GM18867 (cell line): ENCODE data around the gene PRR12.

Source experiments
- ATAC-seq: cut with Tn5 transposase; IDR thresholded peaks from one replicate; pipeline ENCODE4 v1.9.1; 2021; ENCODE audit warnings: mild to moderate bottlenecking, moderate library complexity; ENCODE audit not compliant: unreplicated experiment

Gene PRR12

GRCh38 chr19:49590971-49591730 lies at the start of gene PRR12:
PRR12 (plus strand) TSS chr19:49591182; CDS start chr19:49591655, 473 bp downstream.
- no peak for ATAC-seq

GRCh38 chr19:49541914-49542313 lies 49.1 kb upstream of the PRR12 start:
- ATAC-seq: no peak

GRCh38 chr19:49542446-49542845 lies 48.5 kb upstream of the PRR12 start:
- ATAC-seq: no peak

GRCh38 chr19:49543032-49543431 lies 48.0 kb upstream of the PRR12 start:
- ATAC-seq: no peak

- ATAC-seq: no peak
Observed at GRCh38 chr19:49544154-49544553, 46.8 kb upstream of the PRR12 start.

- ATAC-seq: no peak
Observed at GRCh38 chr19:49546825-49547565, 44.0 kb upstream of the PRR12 start.

GRCh38 chr19:49549045-49549444 lies 41.9 kb upstream of the PRR12 start:
- ATAC-seq: no peak

GRCh38 chr19:49551531-49551930 lies 39.5 kb upstream of the PRR12 start:
- no peak for ATAC-seq

GRCh38 chr19:49552749-49553148 lies 38.2 kb upstream of the PRR12 start:
- no peak for ATAC-seq

- ATAC-seq: no peak
Observed at GRCh38 chr19:49553451-49554271, 37.3 kb upstream of the PRR12 start.

GRCh38 chr19:49554701-49555181 lies 36.2 kb upstream of the PRR12 start:
- no peak for ATAC-seq

- ATAC-seq: no peak
Observed at GRCh38 chr19:49555600-49556411, 35.2 kb upstream of the PRR12 start.

- no peak for ATAC-seq
Observed at GRCh38 chr19:49556412-49557398, 34.3 kb upstream of the PRR12 start.

- no peak for ATAC-seq
Observed at GRCh38 chr19:49557641-49558325, 33.2 kb upstream of the PRR12 start.

- no peak for ATAC-seq
Observed at GRCh38 chr19:49558591-49558990, 32.4 kb upstream of the PRR12 start.

GRCh38 chr19:49559443-49559842 lies 31.5 kb upstream of the PRR12 start:
- ATAC-seq: no peak

GRCh38 chr19:49559928-49560327 lies 31.1 kb upstream of the PRR12 start:
- no peak for ATAC-seq

GRCh38 chr19:49560358-49560900 lies 30.6 kb upstream of the PRR12 start:
- ATAC-seq: no peak
